Subcutaneous abdominal adipose tissue (tissue), 5 donors: ENCODE data around the gene RBM19.

Experiments
- H3K27ac ChIP-seq: one replicate; pipeline ENCODE4 v1.7.0; 2013; ENCODE audit warnings: low read depth, mild to moderate bottlenecking, inconsistent platforms, low read length, moderate library complexity
- H3K27me3 ChIP-seq, 5 donors: one replicate each; pipeline ENCODE4 v1.7.0; 2013; ENCODE audit warnings: low read length in 5 of 5, inconsistent platforms in 1 of 5; ENCODE audit not compliant: control insufficient read depth in 5 of 5, insufficient read depth in 4 of 5
- H3K36me3 ChIP-seq, 5 donors: one replicate each; pipeline ENCODE4 v1.7.0; 2013; ENCODE audit warnings: low read length in 5 of 5; ENCODE audit not compliant: control insufficient read depth in 5 of 5, insufficient read depth in 5 of 5
- H3K4me1 ChIP-seq, 5 donors: one replicate each; pipeline ENCODE4 v1.7.0; 2013; ENCODE audit warnings: low read length in 5 of 5, mild to moderate bottlenecking in 3 of 5, moderate library complexity in 1 of 5; ENCODE audit not compliant: control insufficient read depth in 5 of 5, insufficient read depth in 5 of 5
- H3K4me3 ChIP-seq, 5 donors: one replicate each; pipeline ENCODE4 v1.7.0; 2013; ENCODE audit warnings: low read length in 5 of 5, low read depth in 1 of 5
- H3K9ac ChIP-seq, 5 donors: one replicate each; pipeline ENCODE4 v1.7.0; 2013; ENCODE audit warnings: low read length in 5 of 5, mild to moderate bottlenecking in 4 of 5, moderate library complexity in 3 of 5
- H3K9me3 ChIP-seq, 5 donors: one replicate each; pipeline ENCODE4 v1.7.0; 2013; ENCODE audit warnings: low read length in 5 of 5; ENCODE audit not compliant: control insufficient read depth in 5 of 5
- donor health status: healthy.
- donor health status: healthy.
- donor health status: healthy.
- donor health status: healthy.
- donor health status: healthy.

The RBM19 gene

DNA sequence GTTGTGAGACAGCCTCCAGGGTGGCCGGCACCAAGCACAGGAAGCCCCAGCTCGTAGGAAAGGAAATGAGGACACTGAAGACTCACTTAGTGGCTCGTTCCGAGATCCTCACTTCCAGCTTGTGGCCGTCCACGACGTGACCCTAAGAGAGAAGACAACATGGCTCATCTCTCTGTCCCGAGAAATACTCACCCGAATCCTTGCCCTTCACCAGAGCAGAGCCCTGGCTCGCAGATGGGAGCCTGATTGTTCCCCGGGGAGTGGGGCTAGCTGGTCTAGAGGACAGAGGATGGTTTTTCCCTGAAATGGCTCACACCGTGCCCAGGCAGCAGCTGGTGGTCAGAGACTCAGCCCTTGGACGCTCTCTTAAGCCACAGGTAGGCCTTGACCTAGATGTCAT is 47.8 kb downstream of the RBM19 start:
- Histone ChIP-seq H3K4me1 (no peaks in the 10 kb centered on the region), H3K27ac (no peak overlapping the region), H3K36me3 (peaks cover 0 to 91% (median 75%) of the 10 kb centered on the region in 5 donors)

GRCh38 chr12:113917393-113917792 is 48.7 kb downstream of the RBM19 start:
- Histone ChIP-seq H3K27ac (no peak overlapping the region), H3K9ac (no peak overlapping the region), H3K9me3 (no peaks in the 10 kb centered on the region), H3K4me3 (no peak overlapping the region), H3K27me3 (no peaks in the 10 kb centered on the region), H3K36me3 (peaks cover 0 to 86% (median 70%) of the 10 kb centered on the region in 5 donors), H3K4me1 (no peaks in the 10 kb centered on the region)

More for the DNA sequence above, 47.8 kb downstream of the RBM19 start:
- H3K27me3 ChIP-seq: no peaks in the 10 kb centered on the region
- H3K9ac ChIP-seq: no peak overlapping the region
- H3K4me3 ChIP-seq: no peak overlapping the region
- no peaks in the 10 kb centered on the region for H3K9me3 ChIP-seq

DNA sequence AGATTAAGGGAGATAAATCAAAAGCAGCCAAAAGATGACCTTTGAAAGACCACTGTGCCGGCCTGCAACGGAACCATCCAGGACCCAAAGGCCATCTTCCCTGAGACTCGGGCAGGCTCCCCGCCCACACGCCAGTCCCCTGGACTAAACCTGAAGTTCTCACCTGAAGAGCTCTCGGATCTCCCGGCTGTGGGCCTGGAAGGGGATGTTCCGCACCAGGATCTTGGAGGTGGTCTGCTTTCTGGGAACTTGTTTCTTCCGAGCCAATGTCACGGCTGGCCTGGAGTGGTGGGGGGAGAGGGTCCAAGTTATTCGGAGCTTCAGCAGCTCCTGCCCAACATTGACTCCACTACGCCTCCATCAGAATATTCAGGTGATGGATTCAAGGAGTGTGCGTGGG is 51.3 kb downstream of the RBM19 start:
- H3K36me3 ChIP-seq: peaks cover 0 to 86% (median 71%) of the 10 kb centered on the region in 5 donors
- no peaks in the 10 kb centered on the region for H3K9me3 ChIP-seq
- no peak overlapping the region for H3K9ac ChIP-seq
- no peaks in the 10 kb centered on the region for H3K4me1 ChIP-seq
- no peaks in the 10 kb centered on the region for H3K27me3 ChIP-seq
- H3K27ac ChIP-seq: no peak overlapping the region
- H3K4me3 ChIP-seq: no peak overlapping the region

- no peaks in the 10 kb centered on the region for H3K4me1 ChIP-seq
- H3K9ac ChIP-seq: no peak overlapping the region
- H3K27me3 ChIP-seq: no peaks in the 10 kb centered on the region
- H3K9me3 ChIP-seq: no peaks in the 10 kb centered on the region
- peaks cover 0 to 87% (median 78%) of the 10 kb centered on the region in 5 donors for H3K36me3 ChIP-seq
- no peak overlapping the region for H3K27ac ChIP-seq
- H3K4me3 ChIP-seq: no peak overlapping the region
Observed at GRCh38 chr12:113914176-113914575, 51.9 kb downstream of the RBM19 start.

DNA sequence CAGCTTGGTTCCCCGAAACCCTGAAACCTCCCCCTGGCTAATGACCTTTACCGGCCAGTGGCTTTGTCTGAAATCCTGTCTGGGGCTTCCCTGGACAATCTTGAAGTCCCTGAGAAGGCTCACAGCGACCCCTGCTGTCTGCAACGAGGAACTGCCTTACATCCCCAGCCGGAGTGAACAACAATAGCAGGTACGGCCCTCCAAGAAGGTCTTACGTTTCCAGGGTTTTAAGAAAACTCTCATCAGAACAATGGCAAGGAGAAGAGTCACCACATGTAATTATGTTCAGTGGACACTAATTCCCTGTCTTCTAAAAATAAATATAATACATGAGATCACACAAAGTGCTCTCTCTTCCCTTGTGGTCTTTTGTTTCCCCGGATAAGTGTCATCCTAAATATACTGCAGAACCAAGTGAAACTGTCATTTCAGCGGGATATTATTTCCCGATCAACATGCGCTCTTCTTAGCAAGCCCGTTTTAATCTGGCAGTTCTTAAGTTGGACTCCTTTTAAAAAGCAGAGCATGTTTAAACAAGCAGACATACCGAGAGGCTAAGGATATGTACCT is 53.3 kb downstream of the RBM19 start:
- no peaks in the 10 kb centered on the region for H3K4me1 ChIP-seq
- no peak overlapping the region for H3K27ac ChIP-seq
- H3K9ac ChIP-seq: no peak overlapping the region
- H3K4me3 ChIP-seq: no peak overlapping the region
- no peaks in the 10 kb centered on the region for H3K27me3 ChIP-seq
- peaks cover 0 to 91% (median 76%) of the 10 kb centered on the region in 5 donors for H3K36me3 ChIP-seq
- H3K9me3 ChIP-seq: no peaks in the 10 kb centered on the region

DNA sequence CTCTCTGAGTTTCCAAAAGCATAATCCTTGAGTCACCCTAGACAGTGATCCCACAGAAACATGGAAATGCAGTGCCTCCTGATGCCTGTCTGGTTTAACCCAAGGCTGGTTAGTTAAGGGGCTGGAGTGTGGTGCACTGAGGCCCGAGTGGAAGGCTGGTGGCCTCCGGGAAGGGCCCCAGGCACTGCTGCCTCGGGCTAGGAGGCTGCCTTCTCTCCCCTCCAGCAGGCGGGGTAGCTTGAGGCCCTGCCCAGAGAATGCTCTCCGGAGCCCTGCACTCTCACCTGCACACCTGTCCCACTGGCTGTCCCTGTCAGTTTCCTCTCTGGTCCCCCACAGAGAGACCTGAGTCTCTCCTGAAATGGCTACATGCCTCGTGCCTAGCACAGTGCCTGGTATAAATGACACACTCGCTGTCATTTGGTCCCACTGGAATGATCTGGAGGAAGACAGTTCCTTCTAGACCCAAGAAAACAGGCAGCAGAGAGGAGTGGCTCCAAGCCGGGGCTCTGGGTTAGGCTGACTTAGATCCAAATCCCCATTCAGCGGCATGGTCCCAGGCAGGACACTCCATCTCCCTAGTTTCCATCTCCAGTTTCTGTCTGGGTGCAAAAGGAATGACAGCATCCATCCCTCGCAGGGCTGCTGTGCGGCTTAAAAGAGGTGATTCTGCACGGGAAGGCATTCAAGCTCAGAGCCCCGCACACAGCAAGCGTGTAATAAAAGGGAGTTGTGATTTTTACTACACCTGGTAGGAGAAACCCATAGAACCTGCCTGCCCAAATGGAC is 54.0 kb downstream of the RBM19 start:
- peaks cover 0 to 89% (median 73%) of the 10 kb centered on the region in 5 donors for H3K36me3 ChIP-seq

DNA sequence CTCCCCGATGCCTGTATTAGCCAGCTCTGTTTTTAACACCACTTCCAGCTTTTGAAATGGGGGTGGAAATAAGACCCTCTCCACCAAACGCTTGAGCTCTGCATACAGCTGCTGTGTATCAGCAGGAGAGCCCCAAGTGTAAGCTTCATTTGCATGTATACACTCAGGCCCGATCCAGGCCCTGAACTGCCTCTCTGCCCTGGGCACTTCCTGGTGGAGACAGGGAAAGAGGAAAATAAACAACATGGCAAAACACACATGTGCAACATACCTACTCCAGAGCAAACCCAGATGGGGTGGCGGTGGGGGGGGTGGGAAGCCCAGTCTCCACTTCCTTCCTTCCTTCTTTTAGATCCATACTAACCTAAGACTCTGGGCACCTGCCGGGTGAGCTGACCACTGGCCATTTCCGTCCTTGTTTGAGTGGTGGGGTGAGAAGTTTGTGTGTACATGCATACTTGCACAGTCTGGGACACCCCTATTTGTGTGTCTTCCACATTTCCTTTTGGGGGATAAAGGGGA is 55.3 kb downstream of the RBM19 start:
- Histone ChIP-seq H3K4me3 (no peak overlapping the region), H3K4me1 (no peaks in the 10 kb centered on the region), H3K36me3 (peaks cover 0 to 91% (median 73%) of the 10 kb centered on the region in 5 donors)

More for the DNA sequence above, 54.0 kb downstream of the RBM19 start:
- Histone ChIP-seq H3K27ac (no peak overlapping the region), H3K9me3 (no peaks in the 10 kb centered on the region), H3K4me3 (no peak overlapping the region), H3K27me3 (no peaks in the 10 kb centered on the region), H3K4me1 (no peaks in the 10 kb centered on the region), H3K9ac (no peak overlapping the region)

GRCh38 chr12:113909776-113910420 is 56.2 kb downstream of the RBM19 start:
- no peaks in the 10 kb centered on the region for H3K4me1 ChIP-seq
- H3K36me3 ChIP-seq: peaks cover 0 to 84% (median 66%) of the 10 kb centered on the region in 5 donors
- no peak overlapping the region for H3K9ac ChIP-seq
- H3K27ac ChIP-seq: no peak overlapping the region
- H3K4me3 ChIP-seq: no peak overlapping the region
- H3K9me3 ChIP-seq: no peaks in the 10 kb centered on the region
- H3K27me3 ChIP-seq: no peaks in the 10 kb centered on the region

More for the DNA sequence above, 55.3 kb downstream of the RBM19 start:
- no peaks in the 10 kb centered on the region for H3K27me3 ChIP-seq
- H3K27ac ChIP-seq: no peak overlapping the region
- no peak overlapping the region for H3K9ac ChIP-seq
- no peaks in the 10 kb centered on the region for H3K9me3 ChIP-seq

DNA sequence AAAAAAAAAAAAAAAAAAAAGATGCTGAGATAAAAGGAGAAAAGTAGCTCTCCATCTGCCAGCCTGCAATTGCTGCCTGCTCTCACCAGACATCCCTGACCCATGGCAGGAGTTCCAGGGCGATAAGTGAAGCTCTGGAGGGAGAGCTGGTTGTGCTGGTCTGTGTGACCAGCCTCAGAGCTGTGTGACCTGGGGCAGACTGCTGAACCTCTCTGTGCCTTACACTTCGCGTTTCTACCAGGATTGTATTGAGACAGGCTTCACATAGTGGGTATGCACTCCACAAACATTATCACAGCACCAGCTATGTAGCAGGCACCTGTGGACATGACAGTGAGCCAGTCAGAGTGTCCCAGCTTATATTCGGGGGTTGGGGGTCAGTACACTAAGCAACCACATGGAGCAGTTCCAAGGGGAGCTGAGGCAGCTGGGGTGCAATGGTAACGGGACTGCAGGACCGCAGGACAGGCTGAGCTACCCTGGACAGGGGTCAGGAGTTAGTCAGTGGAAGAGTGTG is 57.5 kb downstream of the RBM19 start:
- no peaks in the 10 kb centered on the region for H3K4me1 ChIP-seq
- no peak overlapping the region for H3K27ac ChIP-seq
- H3K27me3 ChIP-seq: no peaks in the 10 kb centered on the region
- no peaks in the 10 kb centered on the region for H3K9me3 ChIP-seq
- no peak overlapping the region for H3K4me3 ChIP-seq
- H3K9ac ChIP-seq: no peak overlapping the region
- peaks cover under 1 to 84% (median 63%) of the 10 kb centered on the region in 5 donors for H3K36me3 ChIP-seq
